GM18499 (cell line): ENCODE results near the gene UGT1A6.

Experiments
- ATAC-seq: cut with Tn5 transposase; IDR thresholded peaks from one replicate; pipeline ENCODE4 v1.9.1; 2021; ENCODE audit warnings: moderate number of reproducible peaks; ENCODE audit not compliant: insufficient read depth, unreplicated experiment

Gene UGT1A6

GRCh38 chr2:233798335-233799086, 105.8 kb downstream of the UGT1A6 start:
- no peak for ATAC-seq

GRCh38 chr2:233799087-233799665, 106.5 kb downstream of the UGT1A6 start:
- ATAC-seq, result no peak

- ATAC-seq, result no peak
Measured at GRCh38 chr2:233799716-233800115, 107.0 kb downstream of the UGT1A6 start.

GRCh38 chr2:233800208-233800607, 107.5 kb downstream of the UGT1A6 start:
- no peak for ATAC-seq

GRCh38 chr2:233801357-233802131, 108.9 kb downstream of the UGT1A6 start:
- no peak for ATAC-seq

GRCh38 chr2:233802132-233802815, 109.6 kb downstream of the UGT1A6 start:
- ATAC-seq, result no peak

GRCh38 chr2:233803292-233803911, 110.7 kb downstream of the UGT1A6 start:
- ATAC-seq, result no peak

- ATAC-seq, result no peak
Measured at GRCh38 chr2:233803994-233804393, 111.3 kb downstream of the UGT1A6 start.

- ATAC-seq, result no peak
Measured at GRCh38 chr2:233807215-233807865, 114.7 kb downstream of the UGT1A6 start.

GRCh38 chr2:233807966-233808935, 115.6 kb downstream of the UGT1A6 start:
- no peak for ATAC-seq

GRCh38 chr2:233810385-233810784, 117.7 kb downstream of the UGT1A6 start:
- ATAC-seq, result no peak

- ATAC-seq, result no peak
Measured at GRCh38 chr2:233811087-233811486, 118.4 kb downstream of the UGT1A6 start.

- no peak for ATAC-seq
Measured at GRCh38 chr2:233811732-233812131, 119.0 kb downstream of the UGT1A6 start.

GRCh38 chr2:233813236-233814055, 120.8 kb downstream of the UGT1A6 start:
- no peak for ATAC-seq

- no peak for ATAC-seq
Measured at GRCh38 chr2:233814056-233814835, 121.6 kb downstream of the UGT1A6 start.

GRCh38 chr2:233815861-233816260, 123.2 kb downstream of the UGT1A6 start:
- ATAC-seq, result no peak

- no peak for ATAC-seq
Measured at GRCh38 chr2:233816334-233816733, 123.6 kb downstream of the UGT1A6 start.
